Fibroblast of the aortic adventitia (primary cell): ENCODE measurements around the gene FOXB1. TPM values are rescaled to one million over a fixed set of nuclear protein-coding genes. Genes with fewer than 3 reads are reported as not detected.

Experiments used
- DNase-seq: peaks from one replicate; pipeline ENCODE4 v3.0.0-alpha.2; 2010; ENCODE audit warnings: low read depth
- H3K4me3 ChIP-seq: 2 replicates; pipeline ENCODE4 v1.5.1; 2011; ENCODE audit warnings: low read depth, mild to moderate bottlenecking, control low read depth, low read length, moderate library complexity
- total RNA-seq: library from RNA; depleted of rRNA; stranded (reverse); fragments of >200 nt; gene quantifications from 2 replicates; pipeline ENCODE4 v1.2.3, GENCODE V29; 2012; ENCODE audit warnings: low replicate concordance
- TF ChIP-seq, protein P1 (sequence below): IDR thresholded peaks from 2 replicates; pipeline ENCODE4 v1.5.1; 2011; ENCODE audit warnings: mild to moderate bottlenecking, low read length, control low read depth, inconsistent platforms; ENCODE audit not compliant: insufficient read depth

Gene FOXB1
- total RNA-seq, 1 donor = not detected

DNA sequence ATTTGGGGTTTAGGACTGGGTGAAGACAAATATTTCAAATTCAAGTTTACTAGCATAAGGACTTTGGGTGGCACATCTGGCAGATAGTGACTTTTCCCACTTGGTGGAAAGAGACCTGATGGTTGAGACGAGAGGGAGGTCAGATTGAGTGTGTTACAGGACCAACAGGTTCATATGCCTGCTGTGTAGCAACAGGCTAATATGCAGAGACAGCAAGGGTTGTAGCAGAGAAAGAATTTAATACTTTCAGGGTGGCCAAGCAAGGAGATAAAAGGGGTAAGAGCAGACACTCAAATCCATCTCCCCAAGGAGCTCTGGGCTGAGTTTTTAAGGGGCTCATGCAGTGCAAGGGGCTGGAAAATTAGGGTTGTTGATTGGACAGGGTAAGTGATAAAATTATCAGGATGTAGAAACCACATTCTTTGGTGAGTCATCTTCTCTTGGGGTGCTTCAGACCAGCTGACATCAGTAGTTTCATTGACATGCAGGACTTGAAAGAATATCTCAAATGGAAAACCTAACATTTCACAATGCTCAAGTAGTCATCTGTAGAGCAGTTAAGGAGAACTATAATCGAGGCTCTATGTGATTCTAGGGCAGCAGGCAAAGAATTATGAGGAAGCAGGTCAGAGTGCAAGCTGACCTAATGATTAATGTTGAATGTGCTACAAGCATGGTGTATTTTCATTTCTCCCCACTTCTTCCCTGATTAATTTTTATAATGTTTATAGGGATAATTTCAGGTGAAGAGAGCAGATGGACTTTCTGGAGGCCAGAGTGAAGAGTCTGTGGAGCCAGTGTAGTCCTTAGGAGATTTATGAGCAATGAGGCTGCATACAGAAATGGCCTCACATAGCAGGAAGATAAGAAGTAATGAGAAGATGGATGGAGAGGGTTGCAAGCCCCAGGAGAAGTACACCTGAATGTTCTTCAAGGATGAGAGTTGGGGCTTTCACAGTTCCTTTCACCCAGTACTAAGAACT, 13.7 kb downstream of the FOXB1 start:
- TF ChIP-seq, protein P1, sequence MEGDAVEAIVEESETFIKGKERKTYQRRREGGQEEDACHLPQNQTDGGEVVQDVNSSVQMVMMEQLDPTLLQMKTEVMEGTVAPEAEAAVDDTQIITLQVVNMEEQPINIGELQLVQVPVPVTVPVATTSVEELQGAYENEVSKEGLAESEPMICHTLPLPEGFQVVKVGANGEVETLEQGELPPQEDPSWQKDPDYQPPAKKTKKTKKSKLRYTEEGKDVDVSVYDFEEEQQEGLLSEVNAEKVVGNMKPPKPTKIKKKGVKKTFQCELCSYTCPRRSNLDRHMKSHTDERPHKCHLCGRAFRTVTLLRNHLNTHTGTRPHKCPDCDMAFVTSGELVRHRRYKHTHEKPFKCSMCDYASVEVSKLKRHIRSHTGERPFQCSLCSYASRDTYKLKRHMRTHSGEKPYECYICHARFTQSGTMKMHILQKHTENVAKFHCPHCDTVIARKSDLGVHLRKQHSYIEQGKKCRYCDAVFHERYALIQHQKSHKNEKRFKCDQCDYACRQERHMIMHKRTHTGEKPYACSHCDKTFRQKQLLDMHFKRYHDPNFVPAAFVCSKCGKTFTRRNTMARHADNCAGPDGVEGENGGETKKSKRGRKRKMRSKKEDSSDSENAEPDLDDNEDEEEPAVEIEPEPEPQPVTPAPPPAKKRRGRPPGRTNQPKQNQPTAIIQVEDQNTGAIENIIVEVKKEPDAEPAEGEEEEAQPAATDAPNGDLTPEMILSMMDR = no peak
- H3K4me3 ChIP-seq = no peak overlapping the region
- DNase-seq = peak; percentile 24

- H3K4me3 ChIP-seq = no peak overlapping the region
- TF ChIP-seq, protein P1 = no peak
- no peak for DNase-seq
Observed at GRCh38 chr15:60020736-60021135, 16.6 kb downstream of the FOXB1 start.

DNA sequence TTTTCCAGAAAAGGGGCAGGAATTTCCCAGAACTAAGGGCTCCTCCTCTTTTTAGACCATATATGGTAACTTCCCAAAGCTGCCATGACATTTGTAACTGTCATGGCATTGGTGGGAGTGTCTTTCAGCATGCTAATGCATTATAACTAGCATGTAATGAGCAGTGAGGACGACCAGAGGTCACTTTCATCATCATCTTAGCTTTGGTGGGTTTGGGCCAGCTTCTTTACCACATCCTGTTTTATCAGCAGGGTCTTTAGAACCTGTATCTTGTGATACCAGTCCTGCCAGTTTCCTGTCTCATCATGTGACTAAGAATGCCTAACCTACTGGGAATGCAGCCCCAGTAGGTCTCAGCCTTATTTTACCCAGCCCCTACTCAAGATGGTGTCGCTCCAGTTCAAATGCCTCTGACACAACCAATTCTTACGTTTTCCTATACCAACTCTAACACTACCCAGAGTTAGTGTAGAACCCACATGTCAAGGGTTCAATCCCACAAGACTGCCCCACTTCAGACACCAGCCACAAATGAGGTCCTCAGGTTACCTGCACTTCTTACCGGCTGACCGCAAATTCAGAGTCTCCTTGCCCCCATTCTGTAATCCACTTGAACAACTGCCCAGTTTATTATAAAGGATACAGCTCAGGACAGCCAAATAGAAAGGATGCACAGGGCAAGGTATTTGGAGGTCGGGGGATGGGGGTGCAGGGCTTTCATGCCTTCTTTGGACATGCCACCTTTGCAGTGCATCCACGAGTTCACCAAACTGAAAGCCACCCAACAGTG, 17.7 kb downstream of the FOXB1 start:
- no peak for DNase-seq
- TF ChIP-seq, protein P1 = no peak
- H3K4me3 ChIP-seq = no peak overlapping the region

DNA sequence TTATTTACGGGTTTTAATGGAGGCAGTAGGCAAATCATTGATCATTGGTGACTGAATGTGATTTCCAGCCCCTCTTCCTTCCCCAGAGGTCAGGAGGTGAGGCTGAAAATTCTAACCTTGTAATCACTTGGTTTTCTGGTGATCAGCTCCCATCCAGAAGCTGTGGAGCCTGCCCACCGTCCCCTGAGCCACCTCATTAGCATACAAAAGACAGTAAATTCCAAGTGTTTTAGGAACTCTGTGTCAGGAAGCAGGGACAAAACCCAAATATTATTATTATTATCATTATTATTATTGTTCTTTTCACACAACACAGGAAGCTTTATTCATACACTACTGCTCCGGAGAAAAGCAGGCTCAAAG, 18.2 kb downstream of the FOXB1 start:
- H3K4me3 ChIP-seq = no peak overlapping the region
- TF ChIP-seq, protein P1 = no peak
- no peak for DNase-seq

DNA sequence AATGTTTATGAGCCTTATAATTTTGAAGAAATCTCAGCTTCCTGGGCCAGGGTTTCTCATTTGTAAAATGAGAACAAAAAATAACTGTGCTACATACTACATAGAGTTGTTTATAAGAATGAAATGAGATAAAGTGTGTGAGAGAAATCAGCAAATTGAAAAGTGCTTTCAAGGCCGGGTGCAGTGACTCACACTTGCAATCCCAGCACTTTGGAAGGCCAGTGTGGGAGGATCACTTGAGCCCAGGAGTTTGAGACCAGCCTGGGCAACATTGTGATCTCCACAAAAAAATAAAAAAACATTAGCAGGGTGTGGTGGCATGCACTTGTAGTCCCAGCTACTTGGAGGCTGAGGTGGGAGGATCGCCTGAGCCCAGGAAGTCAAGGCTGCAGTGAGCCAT, 22.4 kb downstream of the FOXB1 start:
- TF ChIP-seq, protein P1 = no peak
- peak; percentile 21 for DNase-seq
- no peak overlapping the region for H3K4me3 ChIP-seq

- no peak overlapping the region for H3K4me3 ChIP-seq
- TF ChIP-seq, protein P1 = no peak
- DNase-seq = no peak
Observed at GRCh38 chr15:60035344-60035743, 31.2 kb downstream of the FOXB1 start.
